Measurements from ENCODE around the gene PLEK.
"Not testable (repeated sequence)": the region's sequence is repeated elsewhere in the genome, so short reads cannot be mapped to it uniquely, and the experiment has no call there.

The PLEK gene

DNA sequence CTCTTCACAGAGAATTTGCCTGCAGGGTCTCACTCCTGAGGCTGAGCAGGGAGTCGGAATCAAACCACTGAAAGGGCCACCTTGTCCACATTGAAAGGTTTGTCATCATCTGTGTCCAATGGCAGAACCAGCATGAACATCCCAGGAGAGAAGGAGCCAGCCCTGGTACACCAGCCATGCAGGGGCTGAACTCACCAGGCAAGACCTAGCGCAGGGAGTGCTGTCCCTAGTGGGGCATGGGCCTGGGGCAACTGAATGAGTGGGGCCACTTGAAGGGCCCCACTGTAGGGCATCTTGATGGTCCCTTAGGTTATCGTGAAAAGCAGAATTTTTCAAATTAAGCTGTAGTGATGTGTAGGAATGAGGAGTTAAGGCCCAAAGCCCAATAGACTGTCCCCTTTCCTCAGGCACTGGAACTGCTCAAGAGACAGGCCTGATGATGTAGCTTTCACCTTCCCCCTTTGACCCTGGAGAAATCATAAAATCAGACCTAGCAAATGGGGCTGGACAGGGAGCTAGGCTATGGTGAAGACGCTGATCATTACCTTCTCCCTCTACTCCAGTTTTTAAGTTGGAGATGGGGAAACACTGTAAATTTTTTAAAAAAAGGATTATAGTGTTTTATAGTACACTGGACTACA lies 8.4 kb upstream of the PLEK start:
- no peak for DNase-seq

DNA sequence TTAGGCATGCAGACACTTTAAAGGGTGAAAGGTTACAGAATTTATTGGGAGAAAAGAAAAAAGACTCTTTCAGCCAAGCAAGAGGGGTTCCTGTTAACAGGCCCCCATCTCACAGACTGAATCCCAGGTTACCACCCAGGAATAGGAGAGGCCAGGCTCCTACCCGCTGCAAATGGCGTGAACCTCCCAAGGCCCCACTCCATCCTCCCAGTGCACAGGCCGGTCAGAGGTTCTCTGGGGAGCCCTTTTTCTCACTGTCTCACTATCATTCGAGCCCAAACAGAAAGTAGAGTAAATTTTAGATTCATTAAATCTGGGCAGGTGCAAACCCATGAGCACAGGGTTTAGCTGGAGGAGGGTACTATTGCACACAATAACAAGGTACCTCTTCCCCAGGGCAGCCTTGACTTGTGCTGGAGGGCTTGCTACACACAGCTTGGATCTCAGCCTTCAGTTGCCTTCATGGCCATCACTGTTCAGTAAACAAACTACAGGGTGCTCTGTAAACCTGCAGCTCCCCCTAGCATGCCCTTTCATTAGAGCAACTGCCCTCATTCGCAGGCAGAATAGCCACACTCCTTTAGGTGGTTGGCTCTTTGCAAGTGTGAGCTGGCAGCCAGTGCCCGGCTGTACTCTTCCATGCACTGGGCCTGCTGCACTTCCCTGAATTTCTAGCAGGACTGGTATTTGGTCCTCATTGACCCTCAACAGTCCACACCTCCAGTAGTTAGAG lies 7.3 kb upstream of the PLEK start:
- no peak for DNase-seq

DNA sequence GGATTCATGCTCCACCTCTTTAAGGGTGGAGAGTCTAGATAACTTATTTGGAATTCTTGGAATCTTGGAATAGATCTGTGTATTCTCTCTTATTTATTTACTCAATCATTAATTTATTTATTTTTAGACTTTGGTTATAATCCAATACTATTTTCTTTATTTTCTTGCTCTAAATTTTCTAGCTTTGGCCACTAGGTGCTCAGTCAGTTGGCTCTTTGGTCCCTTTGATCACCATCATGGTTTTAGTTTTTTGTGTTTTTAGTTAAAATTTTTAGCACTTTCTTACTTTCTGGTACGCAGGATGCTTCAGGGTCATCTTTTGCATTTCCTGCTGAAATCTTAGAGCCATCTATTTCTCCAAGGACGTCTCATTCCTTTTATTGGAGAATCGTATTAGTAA lies 5.2 kb upstream of the PLEK start:
- DNase-seq, result no peak

DNA sequence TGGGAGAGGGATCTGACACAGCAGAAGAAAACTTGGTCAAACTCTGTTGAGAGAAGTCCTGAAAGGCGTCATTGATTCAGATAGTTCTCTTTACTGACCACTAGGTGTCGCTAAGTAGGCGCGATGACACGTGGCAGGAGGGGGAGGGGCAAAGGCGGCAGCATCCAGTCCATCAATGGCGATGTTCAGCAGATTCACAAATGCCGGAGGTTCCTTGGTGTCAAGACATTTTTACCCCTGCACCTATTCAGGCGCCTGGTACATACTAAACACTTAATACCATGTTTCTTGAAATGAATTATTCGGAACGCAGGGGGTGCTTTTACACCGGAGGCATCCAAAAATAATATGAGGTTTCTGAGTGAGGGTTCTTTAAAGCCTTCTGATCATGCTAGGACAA lies 3.0 kb upstream of the PLEK start:
- DNase-seq, result peak; percentile 81

DNA sequence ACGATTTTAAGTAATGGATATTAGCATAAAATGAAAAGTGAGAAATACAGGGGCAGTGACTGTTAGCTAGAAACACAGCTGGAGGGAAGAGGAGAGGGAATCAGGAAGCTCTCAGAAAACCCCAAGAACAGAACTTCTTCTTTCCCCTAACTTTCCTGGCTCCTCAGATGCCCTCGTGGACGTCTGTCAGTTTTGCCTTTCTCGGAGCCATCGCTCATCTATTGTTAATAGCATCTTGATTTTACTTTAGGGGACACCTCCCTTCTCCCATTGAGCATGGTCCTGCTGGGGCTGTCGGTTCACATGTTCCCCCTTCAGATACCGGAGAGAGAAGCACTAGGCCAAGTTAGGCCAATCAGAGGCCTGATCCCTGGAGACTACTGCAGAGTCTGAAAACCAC lies 2.3 kb upstream of the PLEK start:
- DNase-seq, result no peak

DNA sequence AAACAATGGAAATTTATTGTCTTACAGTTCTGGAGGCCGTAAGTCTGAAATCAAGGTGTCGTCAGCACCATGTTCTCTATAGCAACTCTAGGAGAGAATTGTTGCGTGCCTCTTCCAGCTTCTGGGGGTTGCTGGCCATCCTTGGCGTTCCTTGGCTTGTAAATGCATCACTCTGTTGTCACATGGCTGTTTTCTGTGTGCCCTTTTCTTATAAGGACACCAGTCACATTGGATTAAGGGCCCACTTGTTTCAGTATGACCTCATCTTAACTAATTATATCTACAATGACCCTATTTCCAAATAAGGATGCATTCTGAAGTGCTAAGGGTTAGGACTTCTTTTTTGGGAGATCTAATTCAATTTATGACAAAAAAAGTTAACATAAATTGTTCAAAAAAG lies 1.4 kb upstream of the PLEK start:
- DNase-seq, result no peak

DNA sequence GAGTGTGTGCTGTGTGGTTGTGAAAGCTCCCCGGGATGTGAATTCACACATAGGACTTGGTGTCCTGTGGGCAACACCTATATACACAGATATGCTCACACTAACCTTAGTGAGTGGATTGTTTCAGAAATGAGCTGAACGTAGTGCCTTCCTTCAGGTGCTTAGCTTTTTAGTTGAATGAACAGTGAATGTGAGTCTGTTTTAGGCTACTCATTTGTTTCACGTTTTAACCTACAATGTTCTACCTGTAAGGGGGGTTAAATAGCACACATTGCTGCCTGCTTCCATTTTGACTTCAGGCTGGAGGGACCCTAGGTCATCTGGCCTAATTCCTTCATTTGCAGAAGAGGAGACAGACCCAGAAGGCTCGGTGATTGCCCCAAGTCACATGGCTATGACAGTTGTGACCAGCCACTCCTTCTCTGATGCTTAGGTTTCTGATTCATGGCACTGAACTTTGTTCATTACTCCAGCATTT lies 1.0 kb downstream of the PLEK start:
- DNase-seq, result no peak

DNA sequence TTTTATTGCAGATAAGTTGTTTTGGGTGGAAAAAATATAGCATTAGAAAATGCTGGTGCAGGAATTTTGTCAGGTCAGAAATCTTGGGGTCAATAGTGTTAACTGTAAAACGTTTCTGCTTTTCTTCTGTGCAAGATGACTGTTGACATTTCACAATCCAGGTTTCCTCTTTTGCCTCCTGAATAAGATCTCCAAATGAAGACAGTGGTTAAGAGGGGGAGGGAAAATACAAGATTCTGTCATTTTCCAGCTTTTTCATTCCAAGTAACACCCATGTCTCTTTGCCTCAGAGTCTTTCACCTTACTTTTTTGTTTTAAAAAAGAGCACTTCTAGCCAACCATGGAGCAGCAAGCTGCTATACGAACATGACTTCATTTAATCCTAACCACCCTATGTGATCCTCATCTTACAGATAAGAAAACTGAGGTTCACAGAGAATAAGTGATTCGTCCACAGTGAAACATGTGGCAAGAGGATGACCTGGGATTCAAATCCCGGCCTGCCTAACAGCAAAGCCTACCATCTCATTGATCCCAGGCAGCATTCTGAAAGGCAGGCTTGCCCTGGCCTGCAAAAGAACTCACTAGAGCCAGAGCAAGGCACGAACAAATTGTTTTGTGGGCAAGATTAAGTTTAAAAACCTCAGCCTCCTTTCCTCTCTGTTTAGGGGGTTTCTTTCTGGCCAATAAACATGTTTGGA lies 3.0 kb downstream of the PLEK start:
- no peak for DNase-seq

DNA sequence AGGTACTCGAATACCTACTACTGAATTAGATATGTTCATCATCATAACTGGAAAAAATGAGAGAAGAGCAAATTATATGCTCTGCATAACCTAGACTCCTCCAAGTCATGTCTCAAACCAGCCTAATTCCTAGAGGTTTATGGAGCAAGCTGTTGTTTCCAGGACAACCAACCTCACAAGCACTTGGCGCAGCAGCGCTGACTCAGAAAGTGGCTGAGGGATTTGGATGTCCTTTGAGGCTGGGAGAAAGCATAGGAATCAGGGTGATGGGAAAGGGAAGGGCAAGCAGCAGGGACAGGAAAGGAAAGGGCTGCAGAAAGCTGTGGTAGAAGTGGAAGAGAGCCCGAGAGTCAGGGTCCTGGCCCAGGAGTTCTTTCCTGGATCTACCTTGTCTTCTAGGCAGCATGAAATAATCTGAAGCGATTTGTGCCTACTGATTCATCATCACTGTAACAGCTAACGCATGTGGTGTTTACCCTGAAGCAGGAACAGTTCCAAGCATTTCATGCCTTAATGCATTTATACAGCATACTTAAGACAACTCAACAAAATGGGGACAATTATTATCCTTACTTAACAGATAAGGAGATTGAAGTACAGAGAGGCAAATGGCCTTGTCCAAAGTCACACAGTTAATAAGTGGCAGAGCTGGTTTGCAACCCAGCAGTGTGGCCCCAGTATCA lies 3.7 kb downstream of the PLEK start:
- DNase-seq, result no peak

DNA sequence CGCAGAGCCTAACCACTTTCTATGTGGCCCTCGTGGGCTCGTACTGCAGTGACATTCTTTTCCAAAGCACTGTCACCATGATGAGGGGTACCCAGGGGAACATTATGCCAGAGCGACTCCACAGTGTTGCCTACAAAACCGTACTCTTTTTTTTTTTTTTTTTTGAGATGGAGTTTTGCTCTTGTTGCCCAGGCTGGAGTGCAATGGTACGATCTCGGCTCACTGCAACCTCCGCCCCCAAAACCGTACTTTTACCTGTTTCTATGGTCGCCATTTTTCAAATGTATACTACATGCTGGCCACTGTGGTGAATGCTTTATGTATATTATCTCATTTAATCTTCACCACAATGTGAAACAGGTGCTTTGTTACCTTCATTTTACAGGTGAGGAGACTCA lies 4.3 kb downstream of the PLEK start:
- no peak for DNase-seq

DNA sequence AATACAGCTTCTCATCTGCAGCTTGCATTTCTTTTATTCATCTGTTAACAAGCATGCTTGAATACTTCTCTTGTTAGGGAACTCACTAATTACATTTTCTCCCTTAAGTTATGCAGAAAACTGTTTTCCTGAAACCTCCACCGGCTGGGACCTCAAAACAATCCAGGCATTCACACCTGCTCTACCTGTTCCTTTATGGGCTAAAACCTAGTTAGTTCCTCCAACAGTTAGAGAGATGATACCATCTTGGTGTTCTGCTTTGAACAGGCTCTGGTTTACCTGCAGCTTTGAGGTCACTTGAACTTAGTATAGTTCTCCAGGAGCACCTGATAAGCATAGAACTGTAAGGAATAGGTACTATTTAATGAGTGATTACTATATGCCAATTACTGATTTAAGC lies 6.1 kb downstream of the PLEK start:
- DNase-seq, result no peak

DNA sequence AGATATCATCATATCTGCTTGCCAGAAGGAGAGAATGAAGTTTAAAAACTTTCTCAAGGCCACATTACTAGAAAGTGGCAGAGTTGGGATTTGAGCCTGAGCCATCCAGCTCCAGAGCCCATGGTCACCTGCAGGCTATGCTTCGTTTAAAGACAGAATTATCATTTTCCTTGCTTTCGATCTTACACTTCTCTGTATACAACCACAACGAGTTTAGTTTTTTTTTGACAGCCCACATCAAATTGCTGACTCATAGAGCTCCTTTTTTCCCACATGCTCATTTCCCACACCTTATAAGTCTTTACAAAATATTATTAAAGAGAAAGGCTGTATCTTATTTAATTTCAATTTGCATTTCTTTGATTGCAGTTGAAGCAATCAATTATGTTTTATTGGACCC lies 6.5 kb downstream of the PLEK start:
- no peak for DNase-seq

DNA sequence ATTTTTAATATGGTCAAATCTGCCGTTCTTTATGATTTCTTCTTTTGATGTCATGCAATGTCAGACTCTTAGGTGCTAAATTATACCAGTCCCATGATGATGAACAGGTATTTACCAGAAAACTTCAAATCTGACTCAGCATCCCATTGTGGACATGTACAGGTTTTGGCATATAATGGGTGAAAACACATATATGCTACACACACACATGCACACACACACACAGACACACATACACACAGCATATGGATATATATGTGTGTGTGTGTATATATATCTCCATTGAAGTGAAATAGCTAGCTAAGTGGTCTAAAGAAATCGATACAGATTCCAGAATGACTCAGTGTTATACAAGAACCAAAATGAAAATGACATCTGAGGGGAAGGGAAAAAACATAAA lies 7.4 kb downstream of the PLEK start:
- no peak for DNase-seq

DNA sequence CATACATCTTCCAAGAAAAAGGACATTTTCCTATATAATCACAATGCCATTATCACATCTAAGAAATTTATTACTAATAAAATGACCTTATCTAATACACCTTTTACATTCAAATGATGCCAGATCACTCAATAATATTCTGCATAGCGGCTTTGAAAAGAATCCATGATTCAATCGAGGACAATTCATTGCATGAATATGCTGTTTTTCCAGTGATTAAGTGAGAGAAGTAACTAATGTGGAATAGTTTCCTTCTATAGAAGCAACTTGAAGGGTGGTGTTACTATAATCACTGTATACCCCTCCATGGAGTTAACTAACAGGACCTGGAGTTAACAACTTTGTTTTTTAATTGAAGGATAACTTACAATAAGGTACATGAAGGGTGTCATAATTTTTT lies 9.1 kb downstream of the PLEK start:
- DNase-seq, result no peak

DNA sequence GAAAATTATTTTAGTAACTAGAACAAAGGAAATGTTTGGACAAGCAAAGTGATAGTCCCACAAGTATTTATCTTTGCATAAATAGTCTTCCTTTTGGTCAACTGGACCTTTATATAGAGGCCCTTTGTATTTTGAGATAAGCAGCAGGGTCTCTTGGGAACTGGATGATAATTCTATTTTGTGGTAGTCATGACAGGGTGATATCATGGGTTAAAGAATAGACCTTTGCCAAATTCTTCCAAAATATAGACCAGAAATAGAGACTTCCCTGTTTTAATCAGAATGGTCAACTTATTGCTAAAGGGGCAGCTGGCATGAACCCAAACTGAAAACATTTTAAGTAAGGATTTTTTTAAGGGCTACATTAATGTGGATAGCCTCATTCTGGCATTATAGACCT lies 10.5 kb downstream of the PLEK start:
- DNase-seq, result no peak

DNA sequence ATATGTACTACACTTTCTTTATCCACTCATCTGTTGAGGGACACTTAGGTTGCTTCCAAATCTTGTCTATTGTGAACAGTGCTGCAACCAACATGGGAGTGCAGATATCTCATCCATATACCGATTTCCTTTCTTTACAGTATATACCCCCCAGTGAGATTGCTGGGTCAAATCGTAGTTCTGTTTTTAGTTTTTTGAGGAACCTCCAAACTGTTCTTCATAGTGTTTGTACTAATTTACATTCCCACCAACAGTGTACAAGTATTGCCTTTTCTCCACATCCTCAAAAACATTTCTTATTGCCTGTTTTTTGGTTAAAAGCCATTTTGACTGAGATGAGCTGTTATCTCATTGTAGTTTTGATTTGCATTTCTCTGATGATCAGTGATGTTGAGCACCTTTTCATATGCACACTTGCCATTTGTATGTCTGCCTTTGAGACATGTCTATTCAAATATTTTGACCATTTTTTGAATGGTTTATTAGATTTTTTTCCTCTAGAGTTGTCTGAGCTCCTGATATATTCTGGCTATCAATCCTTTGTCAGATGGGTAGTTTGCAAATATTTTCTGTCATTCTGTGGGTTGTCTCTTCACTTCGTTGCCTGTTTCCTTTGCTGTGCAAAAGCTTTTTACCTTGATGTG lies 12.2 kb downstream of the PLEK start:
- DNase-seq, result no peak

DNA sequence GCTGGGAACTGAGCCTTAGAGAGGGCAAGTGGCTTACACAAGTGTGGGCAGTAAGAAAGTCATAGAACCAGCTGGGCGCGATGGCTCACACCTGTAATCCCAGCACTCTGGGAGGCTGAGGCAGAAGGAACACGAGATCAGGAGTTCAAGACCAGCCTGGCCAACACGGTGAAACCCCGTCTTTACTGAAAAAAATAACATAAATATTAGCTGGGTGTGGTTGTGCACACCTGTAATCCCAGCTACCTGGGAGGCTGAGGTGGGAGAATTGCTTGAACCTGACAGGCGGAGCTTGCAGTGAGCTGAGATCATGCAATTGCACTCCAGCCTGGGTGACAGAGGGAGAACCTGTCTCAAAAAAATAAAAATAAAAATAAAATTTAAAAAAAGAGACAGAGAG lies 13.7 kb downstream of the PLEK start:
- not testable (repeated sequence) for DNase-seq

DNA sequence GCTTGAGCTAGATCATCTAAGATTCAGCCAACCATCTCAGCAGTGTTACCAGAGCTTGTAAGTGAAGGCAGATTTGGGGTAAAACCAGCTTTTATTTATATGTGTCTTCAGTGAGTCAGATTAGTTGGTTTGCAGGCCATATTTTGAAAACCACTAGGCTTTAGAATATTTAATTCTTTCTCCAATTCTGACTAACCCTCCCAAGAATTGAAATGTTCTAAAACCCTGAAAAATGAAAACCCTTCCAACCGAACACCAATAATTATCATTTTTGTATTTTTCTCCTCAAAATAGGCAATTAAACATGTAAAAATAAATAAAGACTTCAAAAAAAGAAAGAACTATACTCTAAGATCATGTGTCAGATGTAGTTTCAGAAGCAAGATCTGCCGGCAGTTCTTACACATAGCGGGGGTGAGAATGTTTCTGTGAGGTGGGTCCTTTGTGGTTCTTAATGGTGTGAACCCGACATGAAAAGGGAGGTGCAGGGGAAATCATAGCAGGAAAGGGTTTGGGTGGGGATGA lies 14.2 kb downstream of the PLEK start:
- no peak for DNase-seq

DNA sequence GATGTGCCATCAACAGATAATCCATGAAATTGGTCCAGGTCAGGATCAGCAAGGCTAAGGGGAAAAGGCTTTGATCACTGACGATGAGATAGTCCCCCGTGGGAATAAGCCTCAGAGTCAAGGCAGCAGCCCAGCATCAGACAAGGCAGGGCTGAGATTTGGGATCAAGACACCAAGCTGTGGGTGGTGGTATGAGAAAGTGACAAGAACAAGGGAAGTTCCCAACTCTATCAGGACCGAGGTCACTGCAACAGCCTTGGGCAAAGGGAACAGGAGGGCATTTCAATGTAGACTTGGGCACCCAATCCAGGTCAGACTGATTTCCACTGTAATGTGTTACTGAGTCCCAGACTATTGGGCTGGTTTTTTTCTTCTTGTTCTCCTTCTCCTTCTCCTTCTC lies 18.7 kb downstream of the PLEK start:
- no peak for DNase-seq

DNA sequence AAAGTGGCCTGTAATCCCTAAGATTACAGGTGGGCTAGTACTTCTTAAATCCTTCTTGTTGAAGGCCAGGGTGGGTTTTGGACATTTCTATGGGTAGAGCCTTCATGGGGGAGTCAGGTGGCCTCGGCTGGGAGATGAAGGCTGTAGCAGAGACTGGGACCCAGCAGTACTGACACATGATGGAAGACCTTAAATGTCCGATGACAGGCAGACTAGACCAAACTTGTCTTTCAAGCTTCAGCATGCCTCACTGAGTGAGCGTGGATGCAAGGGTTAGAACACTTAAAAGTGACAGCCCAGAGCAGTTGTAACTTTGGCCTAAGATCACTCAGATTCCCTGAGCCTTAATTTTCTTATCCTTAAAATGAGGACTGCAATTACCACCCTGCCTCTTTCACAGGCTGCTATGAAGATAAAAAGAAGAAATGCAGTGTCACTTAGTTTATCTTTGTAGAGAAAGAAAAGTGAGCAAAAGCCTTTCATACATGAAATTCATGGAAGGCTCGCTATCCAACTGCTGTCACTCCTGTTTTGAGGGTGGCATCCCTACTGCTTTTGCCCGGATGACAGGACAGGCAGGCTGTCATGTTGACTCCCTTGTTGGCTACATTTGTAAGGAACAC lies 19.5 kb downstream of the PLEK start:
- DNase-seq, result no peak

DNA sequence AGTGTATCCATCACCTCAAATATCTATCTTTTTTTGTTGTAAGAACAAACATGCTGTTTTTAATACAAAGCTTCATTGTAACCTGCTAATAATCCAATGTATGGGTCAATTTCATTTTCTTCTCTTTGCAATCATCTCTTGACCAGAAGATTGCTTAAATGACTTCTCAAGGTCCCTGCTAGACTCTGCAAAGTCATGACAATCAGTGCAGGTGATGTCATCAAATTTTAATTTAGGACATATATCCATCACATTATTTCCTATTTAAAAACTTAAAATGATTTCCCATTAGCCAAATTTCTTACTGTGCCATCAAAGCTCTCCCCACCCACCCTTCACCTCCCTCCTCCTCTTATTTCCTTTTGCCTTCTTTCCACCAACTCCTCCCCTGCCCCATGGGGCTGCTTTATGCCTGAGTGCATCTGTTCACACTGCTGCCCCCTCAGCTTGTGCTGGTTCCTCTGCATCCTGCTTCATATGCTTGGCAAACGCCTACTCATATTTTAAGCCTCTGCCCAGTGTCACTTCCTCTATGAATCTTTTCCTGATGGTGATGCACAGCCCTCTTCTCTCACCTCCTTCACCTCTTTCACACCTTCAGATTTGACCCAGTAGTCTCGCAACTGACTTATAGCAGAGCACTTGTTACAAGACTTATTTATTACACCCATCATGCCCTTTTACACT lies 20.3 kb downstream of the PLEK start:
- DNase-seq, result no peak

DNA sequence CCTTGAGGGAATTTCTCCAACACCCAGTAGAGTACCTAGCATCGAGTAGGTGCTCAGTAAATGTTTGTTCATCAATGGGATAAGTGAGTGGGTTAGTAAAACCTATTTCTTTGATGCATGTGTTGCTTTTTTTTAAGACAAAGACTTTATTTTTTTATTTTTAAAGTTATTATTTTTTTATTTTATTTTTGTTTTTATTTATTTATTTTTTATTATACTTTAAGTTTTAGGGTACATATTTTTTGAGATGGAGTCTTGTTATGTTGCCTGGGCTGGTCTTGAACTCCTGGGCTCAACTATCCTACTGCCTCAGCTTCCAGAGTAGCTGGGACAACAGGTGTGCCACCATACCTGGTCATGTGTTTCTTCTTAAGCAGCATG lies 20.8 kb downstream of the PLEK start:
- DNase-seq, result no peak

Data from stimulated activated CD4-positive, alpha-beta T cell treated with anti-CD3 and anti-CD28 coated beads, Interleukin-12 subunit alpha, Interleukin-12 subunit beta, amount 100 ng/mL, for 4 hours (primary cell).